T-helper 1 cell treated with Interleukin-12 subunit alpha and Interleukin-12 subunit beta and Interleukin-4 antibody, amounts not matched to agents 30 μg/mL and 1 μg/mL, for 36 hours (primary cell): Measurements from ENCODE around the gene TRIM15.
"Not testable (repeated sequence)": the region's sequence is repeated elsewhere in the genome, so short reads cannot be mapped to it uniquely, and the experiment has no call there.

Source experiments
- H3K27ac Mint-ChIP-seq: one replicate; pipeline ENCODE4 v1.8.0; 2021; ENCODE audit warnings: mild to moderate bottlenecking, mixed read lengths
- H3K27me3 Mint-ChIP-seq: one replicate; pipeline ENCODE4 v1.8.0; 2021; ENCODE audit warnings: low read depth, mixed read lengths
- H3K36me3 Mint-ChIP-seq: one replicate; pipeline ENCODE4 v1.8.0; 2021; ENCODE audit warnings: low read depth, mixed read lengths
- H3K4me1 Mint-ChIP-seq: one replicate; pipeline ENCODE4 v1.8.0; 2021; ENCODE audit warnings: low read depth, mixed read lengths
- H3K4me3 Mint-ChIP-seq: one replicate; pipeline ENCODE4 v1.8.0; 2021; ENCODE audit warnings: mild to moderate bottlenecking, moderate library complexity, mixed read lengths
- H3K9me3 Mint-ChIP-seq: one replicate; pipeline ENCODE4 v1.8.0; 2021; ENCODE audit warnings: mixed read lengths

TRIM15 gene

GRCh38 chr6:30163090-30163917, at the start of gene TRIM15:
Gene TRIM15 (plus strand): TSS chr6:30163546. CDS start chr6:30163685, 139 bp downstream.
- H3K4me1 Mint-ChIP-seq, result peaks cover 46% of the 10 kb centered on the region
- H3K36me3 Mint-ChIP-seq, result no peaks in the 10 kb centered on the region
- peak within 1 kb of the TSS; percentile 49 for H3K4me3 Mint-ChIP-seq
- H3K9me3 Mint-ChIP-seq, result no peaks in the 10 kb centered on the region
- H3K27ac Mint-ChIP-seq, result peak within 1 kb of the TSS; percentile 38
- no peaks in the 10 kb centered on the region for H3K27me3 Mint-ChIP-seq

- H3K27ac Mint-ChIP-seq, result no peak overlapping the region
- H3K9me3 Mint-ChIP-seq, result no peaks in the 10 kb centered on the region
- peaks cover 69% of the 10 kb centered on the region for H3K27me3 Mint-ChIP-seq
- peaks cover 11% of the 10 kb centered on the region for H3K4me1 Mint-ChIP-seq
- no peaks in the 10 kb centered on the region for H3K36me3 Mint-ChIP-seq
- no peak overlapping the region for H3K4me3 Mint-ChIP-seq
These were observed 49.5 kb upstream of the TRIM15 start for GRCh38 chr6:30113841-30114240.

GRCh38 chr6:30116724-30117123, 46.6 kb upstream of the TRIM15 start:
- H3K27ac Mint-ChIP-seq, result no peak overlapping the region
- H3K9me3 Mint-ChIP-seq, result no peaks in the 10 kb centered on the region
- no peaks in the 10 kb centered on the region for H3K36me3 Mint-ChIP-seq
- H3K27me3 Mint-ChIP-seq, result peaks cover 69% of the 10 kb centered on the region
- H3K4me3 Mint-ChIP-seq, result no peak overlapping the region
- H3K4me1 Mint-ChIP-seq, result peaks cover 8% of the 10 kb centered on the region

- H3K4me1 Mint-ChIP-seq, H3K27ac Mint-ChIP-seq, H3K9me3 Mint-ChIP-seq, H3K4me3 Mint-ChIP-seq, H3K36me3 Mint-ChIP-seq: not testable (repeated sequence)
- H3K27me3 Mint-ChIP-seq, result peaks cover 64% of the 10 kb centered on the region
These were observed 44.7 kb upstream of the TRIM15 start for GRCh38 chr6:30118691-30119090.

- Mint-ChIP-seq H3K4me1 (no peaks in the 10 kb centered on the region), H3K27ac (no peak overlapping the region), H3K4me3 (no peak overlapping the region), H3K36me3 (no peaks in the 10 kb centered on the region), H3K27me3 (peaks cover 72% of the 10 kb centered on the region), H3K9me3 (no peaks in the 10 kb centered on the region)
These were observed 41.6 kb upstream of the TRIM15 start for GRCh38 chr6:30121446-30122366.

- H3K4me1 Mint-ChIP-seq, result no peaks in the 10 kb centered on the region
- no peak overlapping the region for H3K27ac Mint-ChIP-seq
- no peaks in the 10 kb centered on the region for H3K36me3 Mint-ChIP-seq
- H3K4me3 Mint-ChIP-seq, result no peak overlapping the region
- H3K27me3 Mint-ChIP-seq, result peaks cover 77% of the 10 kb centered on the region
- H3K9me3 Mint-ChIP-seq, result no peaks in the 10 kb centered on the region
These were observed 40.8 kb upstream of the TRIM15 start for GRCh38 chr6:30122515-30122914.

GRCh38 chr6:30127238-30128093, 35.9 kb upstream of the TRIM15 start:
- Mint-ChIP-seq H3K27ac (no peak overlapping the region), H3K36me3 (peaks cover 1% of the 10 kb centered on the region), H3K9me3 (no peaks in the 10 kb centered on the region), H3K27me3 (peaks cover 89% of the 10 kb centered on the region), H3K4me1 (peaks cover 11% of the 10 kb centered on the region), H3K4me3 (no peak overlapping the region)

- Mint-ChIP-seq H3K4me3 (no peak overlapping the region), H3K27ac (no peak overlapping the region), H3K4me1 (peaks cover 11% of the 10 kb centered on the region), H3K27me3 (peaks cover 83% of the 10 kb centered on the region), H3K36me3 (peaks cover 1% of the 10 kb centered on the region), H3K9me3 (no peaks in the 10 kb centered on the region)
These were observed 33.8 kb upstream of the TRIM15 start for GRCh38 chr6:30129265-30130178.

DNA sequence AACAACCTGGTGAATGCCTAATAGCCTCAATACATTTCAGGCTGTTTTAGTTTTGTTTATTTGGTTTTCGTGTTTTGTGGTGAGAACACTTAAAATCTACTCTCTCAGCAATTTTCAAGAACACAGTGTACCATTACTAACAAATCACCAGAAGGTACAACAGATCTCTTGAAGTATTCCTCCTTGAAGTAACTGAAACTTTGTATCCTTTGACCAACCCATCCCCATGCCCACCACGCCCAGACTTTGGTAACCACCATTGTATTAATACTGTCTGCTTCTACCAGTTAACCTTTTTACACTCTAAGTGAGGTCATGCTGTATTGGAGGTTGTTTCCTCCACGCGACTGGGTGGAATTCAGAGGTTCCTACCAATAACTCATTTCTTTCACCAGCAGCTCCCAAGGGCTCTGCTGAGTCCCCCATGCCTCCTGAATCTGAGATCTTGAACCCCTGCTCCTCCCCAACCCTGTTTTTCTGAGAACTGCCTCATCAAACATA, 33.1 kb upstream of the TRIM15 start:
- H3K27ac Mint-ChIP-seq, result no peak overlapping the region
- H3K27me3 Mint-ChIP-seq, result peaks cover 79% of the 10 kb centered on the region
- peaks cover 1% of the 10 kb centered on the region for H3K36me3 Mint-ChIP-seq
- peaks cover 11% of the 10 kb centered on the region for H3K4me1 Mint-ChIP-seq
- H3K4me3 Mint-ChIP-seq, result no peak overlapping the region
- no peaks in the 10 kb centered on the region for H3K9me3 Mint-ChIP-seq

DNA sequence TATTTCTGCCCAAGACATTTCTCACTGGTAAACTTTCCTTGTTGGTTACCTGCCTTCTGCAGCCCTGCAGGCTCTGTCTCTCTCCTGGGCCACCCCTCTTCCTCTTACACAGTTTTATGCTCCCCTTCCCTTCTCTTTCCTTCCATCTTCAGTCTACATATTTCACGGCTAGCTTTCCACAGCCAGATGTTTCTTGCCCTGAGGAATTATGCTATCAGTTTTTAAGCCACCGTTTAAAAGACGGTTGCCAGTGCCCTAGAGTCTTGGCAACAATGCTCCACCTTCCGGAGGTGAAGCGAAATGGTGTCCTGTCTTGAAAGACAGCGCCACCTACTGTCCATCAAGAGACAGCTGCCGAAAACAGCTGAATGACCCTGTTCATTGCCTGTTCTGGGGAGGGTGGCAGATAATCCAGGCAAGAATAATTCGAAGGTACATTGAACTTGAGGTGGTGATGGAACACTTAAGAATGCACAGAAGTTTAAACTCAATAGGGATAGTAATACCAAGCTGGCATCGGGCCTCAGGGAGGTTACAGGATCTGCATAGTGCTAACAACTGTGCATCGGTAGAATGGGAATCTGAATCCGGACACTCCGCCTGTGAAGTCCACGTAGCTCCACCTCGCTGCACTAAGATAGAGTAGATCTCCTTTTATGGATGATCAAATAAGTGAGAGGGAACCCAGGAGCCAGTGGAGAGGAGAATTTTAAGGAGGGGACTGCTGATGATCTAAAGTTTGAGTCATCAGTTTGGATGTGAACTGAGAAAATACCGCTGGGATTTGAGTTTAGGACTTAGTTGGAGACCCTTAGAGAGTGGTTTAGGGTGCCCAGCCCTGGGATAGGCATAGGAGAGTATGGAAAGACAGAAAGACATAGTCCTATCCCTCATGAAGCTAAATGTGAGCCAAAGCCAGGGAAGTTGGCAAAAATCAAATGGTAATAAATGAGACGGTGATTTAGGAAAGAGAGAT, 32.2 kb upstream of the TRIM15 start:
- Mint-ChIP-seq H3K27ac (peak overlapping the region; percentile 27), H3K4me1 (peaks cover 16% of the 10 kb centered on the region), H3K36me3 (peaks cover 1% of the 10 kb centered on the region), H3K4me3 (peak overlapping the region; percentile 45), H3K9me3 (no peaks in the 10 kb centered on the region), H3K27me3 (peaks cover 76% of the 10 kb centered on the region)

DNA sequence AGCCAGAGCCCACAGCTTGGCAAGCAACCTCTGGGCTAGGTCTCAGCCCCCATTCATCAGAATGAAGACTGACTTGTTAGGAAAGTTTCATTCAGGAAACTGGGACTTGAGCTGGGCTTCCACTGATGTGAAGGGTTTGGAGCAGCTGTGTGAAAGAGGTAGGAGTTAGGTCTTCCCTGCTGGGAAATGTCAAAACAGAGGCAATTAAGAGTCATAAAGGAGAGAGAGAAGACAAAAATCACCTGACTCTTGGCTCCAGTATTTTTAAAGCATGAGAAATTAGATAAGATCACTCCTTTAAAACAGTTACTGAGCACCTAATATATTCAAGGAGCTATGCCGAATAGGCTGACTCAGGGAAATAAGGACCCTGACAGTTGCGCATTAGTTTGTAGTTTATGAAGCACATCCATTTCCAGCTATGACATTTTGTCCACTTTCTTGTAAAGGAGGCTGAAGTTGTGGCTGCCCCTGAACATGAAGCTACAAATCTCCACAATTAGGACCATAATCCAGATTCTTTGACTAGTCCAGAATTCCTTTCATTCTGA, 31.3 kb upstream of the TRIM15 start:
- H3K27ac Mint-ChIP-seq, result no peak overlapping the region
- no peaks in the 10 kb centered on the region for H3K9me3 Mint-ChIP-seq
- H3K4me1 Mint-ChIP-seq, result peaks cover 21% of the 10 kb centered on the region
- peaks cover 1% of the 10 kb centered on the region for H3K36me3 Mint-ChIP-seq
- H3K27me3 Mint-ChIP-seq, result peaks cover 68% of the 10 kb centered on the region
- no peak overlapping the region for H3K4me3 Mint-ChIP-seq

- H3K4me1 Mint-ChIP-seq, result peaks cover 16% of the 10 kb centered on the region
- no peak overlapping the region for H3K4me3 Mint-ChIP-seq
- H3K27me3 Mint-ChIP-seq, result peaks cover 65% of the 10 kb centered on the region
- no peak overlapping the region for H3K27ac Mint-ChIP-seq
- peaks cover 1% of the 10 kb centered on the region for H3K36me3 Mint-ChIP-seq
- no peaks in the 10 kb centered on the region for H3K9me3 Mint-ChIP-seq
These were observed 28.2 kb upstream of the TRIM15 start for GRCh38 chr6:30135147-30135546.
